Fibroblast of the conjunctiva (primary cell): ENCODE measurements around the gene PTCH1.

ENCODE experiments used
- DNase-seq: peaks from one replicate; pipeline ENCODE4 v3.0.0-alpha.2; 2010; ENCODE audit warnings: low read depth

Gene PTCH1

DNA sequence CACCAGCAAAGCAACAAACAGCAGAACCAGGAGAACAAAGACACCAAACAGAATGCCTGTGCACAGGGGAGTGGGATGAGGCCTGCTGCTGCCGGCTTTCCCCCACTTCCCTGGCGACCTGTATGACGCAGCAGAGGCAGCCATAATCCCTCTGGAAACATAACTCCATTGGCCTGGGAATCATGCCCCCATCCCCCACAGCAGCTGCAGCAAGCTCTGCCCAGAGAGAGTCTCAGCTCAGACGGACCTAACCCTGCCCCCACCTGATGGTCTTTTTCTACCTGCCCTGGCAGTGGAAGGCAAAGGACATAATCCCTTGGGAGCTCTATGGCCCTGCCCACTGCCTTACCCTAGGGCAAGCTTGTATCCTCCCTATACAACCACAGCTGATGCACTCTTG, 117.5 kb downstream of the PTCH1 start:
- DNase-seq = no peak
